ENCODE data around the gene DIP2C.

The DIP2C gene

GRCh38 chr10:689452-690371 lies at the start of gene DIP2C:
TSS of gene DIP2C (minus strand) at chr10:689668. CDS start at chr10:689578, 90 bp downstream.
- Histone ChIP-seq H3K27ac (peak within 1 kb of the TSS; percentile 62), H3K27me3 (replicated peaks) (no peaks in the 10 kb centered on the region), H3K4me3 (ENCODE audit: low read depth, low read length) (peak within 1 kb of the TSS; percentile 77), H3K36me3 (replicated peaks) (no peaks in the 10 kb centered on the region)
- DNase-seq, result peak; percentile 43
- in situ Hi-C loops (cut with HindIII; ENCODE audit: low pct_ligation_motif_present, low sequenced_read_pairs), result no loop called here
- TF ChIP-seq, protein P1, sequence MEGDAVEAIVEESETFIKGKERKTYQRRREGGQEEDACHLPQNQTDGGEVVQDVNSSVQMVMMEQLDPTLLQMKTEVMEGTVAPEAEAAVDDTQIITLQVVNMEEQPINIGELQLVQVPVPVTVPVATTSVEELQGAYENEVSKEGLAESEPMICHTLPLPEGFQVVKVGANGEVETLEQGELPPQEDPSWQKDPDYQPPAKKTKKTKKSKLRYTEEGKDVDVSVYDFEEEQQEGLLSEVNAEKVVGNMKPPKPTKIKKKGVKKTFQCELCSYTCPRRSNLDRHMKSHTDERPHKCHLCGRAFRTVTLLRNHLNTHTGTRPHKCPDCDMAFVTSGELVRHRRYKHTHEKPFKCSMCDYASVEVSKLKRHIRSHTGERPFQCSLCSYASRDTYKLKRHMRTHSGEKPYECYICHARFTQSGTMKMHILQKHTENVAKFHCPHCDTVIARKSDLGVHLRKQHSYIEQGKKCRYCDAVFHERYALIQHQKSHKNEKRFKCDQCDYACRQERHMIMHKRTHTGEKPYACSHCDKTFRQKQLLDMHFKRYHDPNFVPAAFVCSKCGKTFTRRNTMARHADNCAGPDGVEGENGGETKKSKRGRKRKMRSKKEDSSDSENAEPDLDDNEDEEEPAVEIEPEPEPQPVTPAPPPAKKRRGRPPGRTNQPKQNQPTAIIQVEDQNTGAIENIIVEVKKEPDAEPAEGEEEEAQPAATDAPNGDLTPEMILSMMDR (IDR thresholded peaks at IDR 0.05; ENCODE audit: low read depth, low read length, missing control alignments), result no peak

GRCh38 chr10:734481-734880 lies 45.0 kb upstream of the DIP2C start:
- TF ChIP-seq, protein P1 (IDR thresholded peaks at IDR 0.05; ENCODE audit: low read depth, low read length, missing control alignments), result no peak
- Histone ChIP-seq H3K4me3 (ENCODE audit: low read depth, low read length) (no peak overlapping the region), H3K27me3 (replicated peaks) (no peaks in the 10 kb centered on the region), H3K27ac (no peak overlapping the region), H3K36me3 (replicated peaks) (no peaks in the 10 kb centered on the region)
- DNase-seq, result no peak
- in situ Hi-C loops (cut with HindIII; ENCODE audit: low pct_ligation_motif_present, low sequenced_read_pairs), result no loop called here

- in situ Hi-C loops (cut with HindIII; ENCODE audit: low pct_ligation_motif_present, low sequenced_read_pairs), result no loop called here
Measured at GRCh38 chr10:733086-733485, 43.6 kb upstream of the DIP2C start.

DNA sequence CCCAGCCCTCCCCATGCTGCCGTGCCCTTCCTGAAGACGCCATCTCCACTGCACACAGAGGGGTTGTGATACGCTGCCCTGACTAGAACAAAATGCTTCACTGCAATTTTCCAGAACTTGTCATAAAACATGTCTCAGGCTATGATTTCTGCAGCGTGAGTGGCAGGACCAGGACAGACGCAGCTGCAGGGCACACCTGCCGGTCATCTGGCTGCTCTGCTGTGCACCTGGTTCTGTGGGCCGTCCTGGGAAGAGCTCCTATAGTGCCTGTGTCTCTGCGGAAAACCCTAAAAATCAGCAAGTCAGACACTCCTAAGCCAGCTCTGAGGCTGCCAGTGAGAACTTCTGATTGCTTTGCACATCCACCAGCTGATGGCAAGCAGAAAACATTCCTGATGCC lies 39.7 kb upstream of the DIP2C start:
- in situ Hi-C loops (cut with HindIII; ENCODE audit: low pct_ligation_motif_present, low sequenced_read_pairs), result no loop called here
- DNase-seq, result no peak
- TF ChIP-seq, protein P1 (IDR thresholded peaks at IDR 0.05; ENCODE audit: low read depth, low read length, missing control alignments), result no peak

More at GRCh38 chr10:733086-733485, 43.6 kb upstream of the DIP2C start:
- TF ChIP-seq, protein P1 (IDR thresholded peaks at IDR 0.05; ENCODE audit: low read depth, low read length, missing control alignments), result no peak
- Histone ChIP-seq H3K27me3 (replicated peaks) (no peaks in the 10 kb centered on the region), H3K4me3 (ENCODE audit: low read depth, low read length) (no peak overlapping the region), H3K27ac (no peak overlapping the region), H3K36me3 (replicated peaks) (no peaks in the 10 kb centered on the region)
- DNase-seq, result no peak

DNA sequence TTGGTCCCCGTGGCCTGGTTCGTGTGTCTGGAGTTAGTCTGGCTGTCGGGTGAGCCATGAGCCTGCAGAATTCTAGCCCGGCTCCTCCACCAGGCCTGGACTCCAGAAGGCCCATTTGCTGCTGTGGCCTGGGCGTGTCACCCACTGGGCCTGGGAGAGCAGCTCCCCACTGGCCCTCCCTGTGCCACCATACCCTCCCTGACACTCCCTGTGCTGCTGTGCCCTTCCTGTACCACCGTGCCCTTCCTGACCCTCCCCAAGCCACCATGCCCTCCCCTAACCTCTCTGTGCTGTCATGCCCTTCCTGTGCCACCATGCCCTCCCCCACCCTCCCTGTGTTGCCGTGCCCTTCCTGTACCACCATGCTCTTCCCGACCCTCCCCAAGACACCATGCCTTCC lies 39.1 kb upstream of the DIP2C start:
- Histone ChIP-seq H3K27ac (no peak overlapping the region), H3K36me3 (replicated peaks) (no peaks in the 10 kb centered on the region), H3K27me3 (replicated peaks) (no peaks in the 10 kb centered on the region), H3K4me3 (ENCODE audit: low read depth, low read length) (no peak overlapping the region)
- no peak for DNase-seq
- in situ Hi-C loops (cut with HindIII; ENCODE audit: low pct_ligation_motif_present, low sequenced_read_pairs), result no loop called here
- TF ChIP-seq, protein P1 (IDR thresholded peaks at IDR 0.05; ENCODE audit: low read depth, low read length, missing control alignments), result no peak

More for the DNA sequence above, 39.7 kb upstream of the DIP2C start:
- H3K27ac ChIP-seq, result no peak overlapping the region
- no peaks in the 10 kb centered on the region for H3K27me3 ChIP-seq (replicated peaks)
- no peaks in the 10 kb centered on the region for H3K36me3 ChIP-seq (replicated peaks)
- no peak overlapping the region for H3K4me3 ChIP-seq (ENCODE audit: low read depth, low read length)

Measured in brain microvascular endothelial cell (primary cell).